Stimulated activated CD4-positive, alpha-beta T cell treated with anti-CD3 and anti-CD28 coated beads, Interleukin-4, amount 100 ng/mL, for 1 hour (primary cell): ENCODE measurements around the gene PSMC3.

ENCODE experiments used
- DNase-seq: peaks from one replicate; pipeline ENCODE4 v3.0.0-alpha.2; 2020

Gene PSMC3

DNA sequence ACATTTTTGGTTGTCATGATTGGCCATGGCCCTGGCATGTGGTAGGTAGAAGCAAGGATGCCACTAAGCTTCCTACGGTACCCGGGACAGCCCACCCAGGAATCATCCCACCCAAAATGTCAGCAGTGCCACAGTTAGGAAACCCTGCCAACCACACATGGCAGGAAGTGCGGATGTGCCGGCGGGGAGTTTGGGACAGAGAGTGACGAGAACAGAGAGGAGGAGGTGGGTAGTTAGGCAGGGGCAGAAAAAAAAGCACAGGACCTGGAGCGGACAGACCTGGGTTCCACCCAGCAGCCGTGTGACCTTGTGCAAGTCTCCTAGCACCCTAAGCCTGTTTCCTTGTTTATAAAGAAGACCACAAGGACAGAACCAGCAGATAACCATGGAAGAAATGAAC, 51.2 kb downstream of the PSMC3 start:
- DNase-seq, result no peak

DNA sequence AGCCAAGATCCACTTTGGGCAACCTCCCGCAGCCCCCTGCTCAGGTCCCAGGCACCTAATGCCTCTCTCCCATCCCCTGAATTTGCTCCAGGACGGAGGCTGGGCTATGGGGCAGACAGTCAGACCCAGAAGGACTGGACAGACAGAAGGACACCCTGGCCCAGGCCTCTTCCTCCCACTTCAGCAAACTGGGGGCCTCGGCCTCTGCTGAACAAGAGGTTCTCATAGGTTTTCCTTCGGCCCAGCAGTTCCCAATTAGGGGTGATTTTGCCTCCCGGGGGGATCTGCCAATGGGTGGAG, 51.6 kb downstream of the PSMC3 start:
- no peak for DNase-seq

DNA sequence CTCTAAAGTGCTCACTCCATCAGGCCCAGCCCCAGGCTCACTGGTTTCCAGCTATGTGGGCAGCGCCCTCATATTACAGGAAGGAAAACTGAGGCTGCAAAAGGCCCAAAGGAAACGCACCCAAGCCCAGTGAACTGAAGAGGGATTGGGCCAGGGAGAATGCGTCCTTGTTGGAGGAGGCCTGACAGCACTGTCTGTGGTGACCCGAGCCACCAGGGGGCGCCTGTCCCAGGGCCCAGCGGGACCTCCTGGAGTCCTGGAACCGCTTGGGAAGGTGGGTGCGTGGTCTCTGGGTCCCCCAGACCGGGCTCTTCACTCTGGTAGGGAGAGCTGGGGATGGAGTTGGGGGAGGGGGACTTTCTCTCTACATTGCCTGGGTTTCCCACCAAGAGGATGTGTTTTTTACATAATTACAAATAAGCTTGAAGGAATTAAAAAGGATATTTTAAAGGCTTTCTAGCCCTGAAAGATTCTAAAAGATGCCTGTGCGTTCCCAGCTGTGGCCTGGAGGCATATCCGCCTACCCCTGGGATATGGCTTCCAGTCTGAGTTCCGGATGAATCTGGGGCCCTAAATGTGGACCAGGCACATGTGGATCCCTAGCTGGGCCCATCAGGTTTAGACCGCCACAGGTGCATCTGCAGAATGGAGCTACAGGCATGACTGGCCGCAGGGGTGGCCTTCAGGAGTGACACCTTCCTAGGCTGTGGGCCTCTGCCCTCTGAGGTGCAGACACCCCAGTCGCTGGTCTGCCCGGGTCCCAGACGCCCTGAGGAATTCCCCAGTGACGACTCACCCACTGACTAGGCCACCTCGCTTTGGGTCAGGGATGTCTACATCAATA, 52.1 kb downstream of the PSMC3 start:
- peak; percentile 86 for DNase-seq

DNA sequence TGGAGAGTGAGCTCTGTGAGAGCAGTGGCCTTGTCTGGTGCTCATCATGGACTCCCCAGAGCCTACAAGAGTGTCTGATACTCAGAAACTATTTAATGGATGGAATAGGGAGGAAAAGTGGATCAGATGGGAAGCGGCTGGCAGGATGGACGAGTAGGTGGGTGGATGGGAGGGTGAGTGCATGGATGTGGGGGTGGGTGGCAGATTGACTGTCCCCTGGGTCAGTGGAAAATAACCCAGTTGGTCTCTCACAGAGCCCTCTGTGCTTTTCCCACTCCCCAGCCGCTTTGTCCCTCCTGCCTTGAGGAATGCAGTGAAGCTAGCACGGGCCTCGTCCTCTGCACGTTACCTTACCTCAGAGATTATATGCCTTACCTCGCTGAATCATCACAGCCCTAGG, 53.8 kb downstream of the PSMC3 start:
- no peak for DNase-seq

DNA sequence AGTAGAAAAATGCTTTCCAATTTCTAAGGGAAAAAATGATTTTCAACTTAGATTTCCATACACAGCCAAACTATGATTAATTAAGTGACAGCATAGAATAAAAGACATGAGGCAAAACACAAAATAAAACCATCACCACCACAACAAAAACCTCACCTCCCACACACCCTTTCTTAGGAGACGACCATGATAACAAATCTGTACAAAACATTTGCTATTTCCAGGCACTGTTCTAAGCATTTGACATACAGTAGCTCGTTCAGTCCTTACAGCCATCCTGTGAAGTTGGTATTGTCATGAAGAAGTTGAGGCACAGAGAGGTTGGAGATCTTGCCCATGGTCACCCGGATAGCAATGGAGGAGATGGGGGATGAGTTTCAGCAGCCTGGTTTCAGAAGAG, 56.6 kb downstream of the PSMC3 start:
- DNase-seq, result no peak
